ENCODE measurements around the gene PRSS27.

- TF ChIP-seq, protein P1, sequence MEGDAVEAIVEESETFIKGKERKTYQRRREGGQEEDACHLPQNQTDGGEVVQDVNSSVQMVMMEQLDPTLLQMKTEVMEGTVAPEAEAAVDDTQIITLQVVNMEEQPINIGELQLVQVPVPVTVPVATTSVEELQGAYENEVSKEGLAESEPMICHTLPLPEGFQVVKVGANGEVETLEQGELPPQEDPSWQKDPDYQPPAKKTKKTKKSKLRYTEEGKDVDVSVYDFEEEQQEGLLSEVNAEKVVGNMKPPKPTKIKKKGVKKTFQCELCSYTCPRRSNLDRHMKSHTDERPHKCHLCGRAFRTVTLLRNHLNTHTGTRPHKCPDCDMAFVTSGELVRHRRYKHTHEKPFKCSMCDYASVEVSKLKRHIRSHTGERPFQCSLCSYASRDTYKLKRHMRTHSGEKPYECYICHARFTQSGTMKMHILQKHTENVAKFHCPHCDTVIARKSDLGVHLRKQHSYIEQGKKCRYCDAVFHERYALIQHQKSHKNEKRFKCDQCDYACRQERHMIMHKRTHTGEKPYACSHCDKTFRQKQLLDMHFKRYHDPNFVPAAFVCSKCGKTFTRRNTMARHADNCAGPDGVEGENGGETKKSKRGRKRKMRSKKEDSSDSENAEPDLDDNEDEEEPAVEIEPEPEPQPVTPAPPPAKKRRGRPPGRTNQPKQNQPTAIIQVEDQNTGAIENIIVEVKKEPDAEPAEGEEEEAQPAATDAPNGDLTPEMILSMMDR (IDR thresholded peaks at IDR 0.05), result no peak
- no peak for TF ChIP-seq POLR2AphosphoS5 (IDR thresholded peaks at IDR 0.05)
- TF ChIP-seq POLR2A (IDR thresholded peaks at IDR 0.05), result no peak
Measured at GRCh38 chr16:2712063-2712441, 8.0 kb downstream of the PRSS27 start.
